GM12878 (cell line): ENCODE results near the gene A3GALT2. TPM values are rescaled to one million over a fixed set of nuclear protein-coding genes. Genes with fewer than 3 reads are reported as not detected.

Experiments
- ATAC-seq: fragments of 200-7000 bp; cut with Tn5 transposase; 3 replicates; pipeline ENCODE4 v1.9.1; 2020; ENCODE audit warnings: mild to moderate bottlenecking, moderate library complexity
- BruUV-seq: library from RNA; stranded (reverse); fragments of 400-500 nt; replicated peaks from 2 replicates; lab custom pipeline; 2021; lab: Mats Ljungman, UMichigan
- CTCF ChIA-PET: fragments of 300-600 bp; sonication (Branson Sonifier 250); formaldehyde crosslinking; extraction: SDS; loops from one replicate; lab custom pipeline; 2021; ENCODE audit warnings: inconsistent platforms; lab: Yijun Ruan, JAX
- POLR2A ChIA-PET: fragments of 350-600 bp; formaldehyde crosslinking; extraction: SDS; loops from one replicate; lab custom pipeline; 2021; ENCODE audit warnings: inconsistent platforms; lab: Charles Lee
- RAD21 ChIA-PET: fragments of 300-600 bp; sonication (Branson Sonifier 250); formaldehyde crosslinking; loops from one replicate; lab custom pipeline; 2023; ENCODE audit warnings: antibody characterized with exemption; ENCODE audit not compliant: unreplicated experiment; lab: Charles Lee
- SMC1A ChIA-PET: fragments of 300-600 bp; sonication (Branson Sonifier 250); formaldehyde crosslinking; loops from one replicate; lab custom pipeline; 2023; ENCODE audit not compliant: unreplicated experiment, uncharacterized antibody; lab: Charles Lee
- DNase-seq: peaks from one replicate; pipeline ENCODE4 v3.0.0-alpha.2; 2011; ENCODE audit warnings: low read depth, low spot score
- FAIRE-seq: peaks from 3 replicates; lab custom pipeline; 2011; peaks lifted over from hg19 to GRCh38; lab: Jason Lieb, UNC
- H2AFZ ChIP-seq: 2 replicates; pipeline ENCODE4 v1.6.0; 2011; ENCODE audit warnings: low read depth, low read length, control low read depth; ENCODE audit not compliant: control insufficient read depth
- H3K27ac ChIP-seq: 2 replicates; pipeline ENCODE4 v1.5.1; 2011; ENCODE audit warnings: control low read depth; ENCODE audit not compliant: control insufficient read depth, insufficient read depth
- H3K27me3 ChIP-seq, 2 experiments: replicated peaks in 1 of 2; 2 replicates each; pipeline versions ENCODE4 v1.6.0 to v1.6.1; 2011; ENCODE audit warnings: low read length in 1 of 2; ENCODE audit not compliant: control insufficient read depth in 2 of 2, insufficient read depth in 2 of 2
- H3K36me3 ChIP-seq, 2 experiments: 2 replicates each; pipeline ENCODE4 v1.5.1; 2011; ENCODE audit warnings: low read length in 1 of 2; ENCODE audit not compliant: control insufficient read depth in 2 of 2, insufficient read depth in 2 of 2
- H3K4me1 ChIP-seq: 2 replicates; pipeline ENCODE4 v1.6.1; 2011; ENCODE audit warnings: mild to moderate bottlenecking, low read length, moderate library complexity, mixed read lengths; ENCODE audit not compliant: control insufficient read depth, insufficient read depth
- H3K4me2 ChIP-seq: 2 replicates; pipeline ENCODE4 v1.6.0; 2011; ENCODE audit warnings: control low read depth; ENCODE audit not compliant: control insufficient read depth, insufficient read depth
- H3K4me3 ChIP-seq: fragments of 200-600 bp; sonication (generic); 2 replicates; pipeline ENCODE4 v1.5.1; 2016
- H3K79me2 ChIP-seq: 2 replicates; pipeline ENCODE4 v1.6.0; 2011; ENCODE audit warnings: low read length; ENCODE audit not compliant: control insufficient read depth, insufficient read depth
- H3K9ac ChIP-seq: 2 replicates; pipeline ENCODE4 v1.8.0; 2011; ENCODE audit warnings: low read length, control low read depth, mixed read lengths; ENCODE audit not compliant: control insufficient read depth, insufficient read depth
- H3K9me3 ChIP-seq: replicated peaks from 3 replicates; pipeline ENCODE4 v1.5.1; 2011; ENCODE audit warnings: mild to moderate bottlenecking, low read length; ENCODE audit not compliant: control insufficient read depth, insufficient read depth
- H4K20me1 ChIP-seq: 2 replicates; pipeline ENCODE4 v1.6.0; 2011; ENCODE audit not compliant: control insufficient read depth, insufficient read depth
- CEBPB ChIP-seq, 2 experiments: fragments of 150-350 bp in 1 of 2; IDR thresholded peaks; 2 replicates each; pipeline ENCODE4 v1.6.1; 2012 to 2014; ENCODE audit warnings: low read depth in 2 of 2, low read length in 2 of 2, borderline replicate concordance in 1 of 2, inconsistent platforms in 1 of 2
- EZH2 ChIP-seq: IDR thresholded peaks from 2 replicates; pipeline ENCODE4 v1.6.1; 2012; ENCODE audit warnings: low read depth, mild to moderate bottlenecking, control low read depth, inconsistent platforms, low read length, borderline replicate concordance; ENCODE audit not compliant: control insufficient read depth
- LARP7 ChIP-seq: fragments of 450-650 bp; IDR thresholded peaks from 2 replicates; pipeline ENCODE4 v1.6.1; 2017; ENCODE audit warnings: mild to moderate bottlenecking
- NRF1 ChIP-seq: conservative IDR thresholded peaks from 2 replicates; pipeline ENCODE4 v1.6.1; 2011; ENCODE audit warnings: mild to moderate bottlenecking, low read depth, low read length, improper control_type of control experiment
- POLR2AphosphoS2 ChIP-seq: IDR thresholded peaks from 2 replicates; pipeline ENCODE4 v1.6.1; 2011; ENCODE audit warnings: low read depth, mild to moderate bottlenecking, low read length, improper control_type of control experiment, moderate library complexity
- TCF7 ChIP-seq: IDR thresholded peaks from 2 replicates; pipeline ENCODE4 v1.6.1; 2014; ENCODE audit warnings: antibody characterized with exemption, borderline replicate concordance
- WGBS: methylation state at CpG from one replicate; pipeline ENCODE4 v1.1.6; 2016; ENCODE audit warnings: low lambda C conversion rate; ENCODE audit not compliant: insufficient replicate concordance, insufficient coverage; ENCODE audit errors: missing lambda C conversion rate; 5-methylcytosine and 5-hydroxymethylcytosine counted together
- in situ Hi-C: fragments of 300-500 bp; cut with MboI; formaldehyde crosslinking; loops from 9 replicates; pipeline ENCODE4 v1.14.3; 2018; ENCODE audit warnings: mixed read lengths
- intact Hi-C: fragments of 100-400 bp; cut with micrococcal nuclease; formaldehyde crosslinking; loops from one replicate; pipeline ENCODE4 v1.14.2; 2022; ENCODE audit not compliant: unreplicated experiment
- polyA plus RNA-seq, 11 experiments: library from polyadenylated mRNA; depleted of rRNA in 4 of 11; unstranded in 6 of 11; stranded (reverse) in 5 of 11; fragments of >200 nt; fragmentation: Nextera tagmentation in 4 of 11; fragmentation: Illumina TruSeq in 1 of 11; extraction: Ambion mirVana in 4 of 11; extraction: Trizol in 1 of 11; gene quantifications; 1 replicate in 1 of 11; 2 replicates in 10 of 11; pipeline versions ENCODE4 v1.2.1 to v1.2.3, GENCODE V29; 2011 to 2016; ENCODE audit warnings: inconsistent platforms in 2 of 11, missing spikeins in 2 of 11, low read depth in 1 of 11
- total RNA-seq, 4 experiments: library from RNA; depleted of rRNA in 3 of 4; stranded (reverse); fragments of >200 nt in 3 of 4; fragmentation: Illumina TruSeq in 1 of 4; extraction: Trizol in 1 of 4; gene quantifications; 2 replicates each; pipeline versions ENCODE4 v1.2.1 to v1.2.3, GENCODE V29; 2013 to 2021
- TF ChIP-seq, protein P1 (sequence below): IDR thresholded peaks from 2 replicates; pipeline ENCODE4 v1.6.1; 2012; ENCODE audit warnings: low read depth, low read length, improper control_type of control experiment
- TF ChIP-seq, protein P2 (sequence below): IDR thresholded peaks from 2 replicates; pipeline ENCODE4 v1.6.1; 2012; ENCODE audit warnings: low read length, inconsistent platforms
- TF ChIP-seq, protein P3 (sequence below): fragments of 450-650 bp; IDR thresholded peaks from 2 replicates; pipeline ENCODE4 v1.6.1; 2016; ENCODE audit warnings: mild to moderate bottlenecking
- TF ChIP-seq, protein P4 (sequence below): fragments of 450-650 bp; IDR thresholded peaks from 2 replicates; pipeline ENCODE4 v1.6.1; 2017; ENCODE audit warnings: antibody characterized with exemption, mild to moderate bottlenecking, moderate library complexity

A3GALT2 gene
- total and polyA plus RNA-seq, 10 of the 15 experiments (the other 5 are each of a cell fraction or from before 2014, with no cell fraction given): not detected

DNA sequence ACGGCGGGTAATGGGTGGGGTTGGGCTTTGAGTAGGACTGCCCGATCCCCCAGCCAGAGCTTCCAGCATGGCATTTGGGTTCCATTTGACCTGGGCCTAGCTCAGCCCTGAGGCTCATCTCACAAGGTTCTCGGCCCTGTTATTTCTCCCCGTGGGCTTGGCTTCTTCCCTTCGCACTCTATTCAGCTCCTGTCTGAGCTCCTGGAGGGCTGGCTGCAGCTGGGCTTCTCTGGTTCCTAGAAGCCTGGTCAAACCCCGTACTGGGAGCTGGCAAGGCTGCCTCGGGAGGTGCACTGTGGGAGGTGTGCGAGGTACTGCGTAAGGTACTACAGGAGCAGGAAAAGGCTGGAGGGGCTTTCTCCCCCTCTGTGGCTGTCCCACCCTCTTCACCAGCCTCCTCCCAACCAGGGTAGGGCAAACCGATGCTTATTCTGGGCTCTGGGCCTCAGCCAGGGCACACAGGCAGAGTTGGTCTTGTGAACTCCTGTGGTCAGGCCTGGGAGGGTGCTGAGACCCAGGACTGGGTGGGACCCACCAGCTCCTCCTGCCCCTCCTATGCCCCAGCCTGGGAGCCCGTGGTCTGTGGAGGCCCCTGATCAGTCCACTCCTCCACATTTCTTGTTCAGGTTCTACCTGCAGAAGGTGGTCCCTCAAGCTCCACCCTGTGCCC, 814 bp downstream of the A3GALT2 start:
- no peak for FAIRE-seq

More for the DNA sequence above, 814 bp downstream of the A3GALT2 start:
- H3K4me3 ChIP-seq: no peak overlapping the region
- ChIA-PET RAD21 (interaction anchor here (0.6 kb wide), 1 partner anchor 609 kb away, joined by 3 read pairs; no protein-coding TSS in a partner anchor), CTCF (no interaction called here), POLR2A (no interaction called here), SMC1A (interaction anchor here (0.5 kb wide), 1 partner anchor 358 kb away, joined by 3 read pairs; no protein-coding TSS in a partner anchor)
- no peak for ATAC-seq
- H3K27ac ChIP-seq: no peak overlapping the region
- H3K79me2 ChIP-seq: no peaks in the 10 kb centered on the region
- no peaks in the 10 kb centered on the region for H3K9me3 ChIP-seq
- 75% methylated on average over 12 of the region's 12 CpGs for WGBS
- H2AFZ ChIP-seq: no peak overlapping the region
- H3K4me1 ChIP-seq: no peaks in the 10 kb centered on the region
- no peaks in the 10 kb centered on the region; a peak in 2 of 4 replicates for H3K27me3 ChIP-seq
- H4K20me1 ChIP-seq: no peaks in the 10 kb centered on the region
- no peak overlapping the region for H3K4me2 ChIP-seq
- no TSS peak for BruUV-seq
- H3K36me3 ChIP-seq: peaks cover 0 to 12% of the 10 kb centered on the region in 2 experiments; a peak in 2 of 4 replicates
- TF ChIP-seq, protein P1, sequence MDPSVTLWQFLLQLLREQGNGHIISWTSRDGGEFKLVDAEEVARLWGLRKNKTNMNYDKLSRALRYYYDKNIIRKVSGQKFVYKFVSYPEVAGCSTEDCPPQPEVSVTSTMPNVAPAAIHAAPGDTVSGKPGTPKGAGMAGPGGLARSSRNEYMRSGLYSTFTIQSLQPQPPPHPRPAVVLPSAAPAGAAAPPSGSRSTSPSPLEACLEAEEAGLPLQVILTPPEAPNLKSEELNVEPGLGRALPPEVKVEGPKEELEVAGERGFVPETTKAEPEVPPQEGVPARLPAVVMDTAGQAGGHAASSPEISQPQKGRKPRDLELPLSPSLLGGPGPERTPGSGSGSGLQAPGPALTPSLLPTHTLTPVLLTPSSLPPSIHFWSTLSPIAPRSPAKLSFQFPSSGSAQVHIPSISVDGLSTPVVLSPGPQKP: no peak
- TF ChIP-seq LARP7 (no peak), NRF1 (no peak), CEBPB (IDR thresholded peaks at IDR 0.05; ENCODE audit: borderline replicate concordance in 1 of 2, low read depth in 2 of 2, low read length in 2 of 2) (no peak), EZH2 (no peak), POLR2AphosphoS2 (no peak), TCF7 (no peak)
- TF ChIP-seq, protein P2, sequence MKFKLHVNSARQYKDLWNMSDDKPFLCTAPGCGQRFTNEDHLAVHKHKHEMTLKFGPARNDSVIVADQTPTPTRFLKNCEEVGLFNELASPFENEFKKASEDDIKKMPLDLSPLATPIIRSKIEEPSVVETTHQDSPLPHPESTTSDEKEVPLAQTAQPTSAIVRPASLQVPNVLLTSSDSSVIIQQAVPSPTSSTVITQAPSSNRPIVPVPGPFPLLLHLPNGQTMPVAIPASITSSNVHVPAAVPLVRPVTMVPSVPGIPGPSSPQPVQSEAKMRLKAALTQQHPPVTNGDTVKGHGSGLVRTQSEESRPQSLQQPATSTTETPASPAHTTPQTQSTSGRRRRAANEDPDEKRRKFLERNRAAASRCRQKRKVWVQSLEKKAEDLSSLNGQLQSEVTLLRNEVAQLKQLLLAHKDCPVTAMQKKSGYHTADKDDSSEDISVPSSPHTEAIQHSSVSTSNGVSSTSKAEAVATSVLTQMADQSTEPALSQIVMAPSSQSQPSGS: no peak
- TF ChIP-seq, protein P3, sequence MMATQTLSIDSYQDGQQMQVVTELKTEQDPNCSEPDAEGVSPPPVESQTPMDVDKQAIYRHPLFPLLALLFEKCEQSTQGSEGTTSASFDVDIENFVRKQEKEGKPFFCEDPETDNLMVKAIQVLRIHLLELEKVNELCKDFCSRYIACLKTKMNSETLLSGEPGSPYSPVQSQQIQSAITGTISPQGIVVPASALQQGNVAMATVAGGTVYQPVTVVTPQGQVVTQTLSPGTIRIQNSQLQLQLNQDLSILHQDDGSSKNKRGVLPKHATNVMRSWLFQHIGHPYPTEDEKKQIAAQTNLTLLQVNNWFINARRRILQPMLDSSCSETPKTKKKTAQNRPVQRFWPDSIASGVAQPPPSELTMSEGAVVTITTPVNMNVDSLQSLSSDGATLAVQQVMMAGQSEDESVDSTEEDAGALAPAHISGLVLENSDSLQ: no peak
- TF ChIP-seq, protein P4, sequence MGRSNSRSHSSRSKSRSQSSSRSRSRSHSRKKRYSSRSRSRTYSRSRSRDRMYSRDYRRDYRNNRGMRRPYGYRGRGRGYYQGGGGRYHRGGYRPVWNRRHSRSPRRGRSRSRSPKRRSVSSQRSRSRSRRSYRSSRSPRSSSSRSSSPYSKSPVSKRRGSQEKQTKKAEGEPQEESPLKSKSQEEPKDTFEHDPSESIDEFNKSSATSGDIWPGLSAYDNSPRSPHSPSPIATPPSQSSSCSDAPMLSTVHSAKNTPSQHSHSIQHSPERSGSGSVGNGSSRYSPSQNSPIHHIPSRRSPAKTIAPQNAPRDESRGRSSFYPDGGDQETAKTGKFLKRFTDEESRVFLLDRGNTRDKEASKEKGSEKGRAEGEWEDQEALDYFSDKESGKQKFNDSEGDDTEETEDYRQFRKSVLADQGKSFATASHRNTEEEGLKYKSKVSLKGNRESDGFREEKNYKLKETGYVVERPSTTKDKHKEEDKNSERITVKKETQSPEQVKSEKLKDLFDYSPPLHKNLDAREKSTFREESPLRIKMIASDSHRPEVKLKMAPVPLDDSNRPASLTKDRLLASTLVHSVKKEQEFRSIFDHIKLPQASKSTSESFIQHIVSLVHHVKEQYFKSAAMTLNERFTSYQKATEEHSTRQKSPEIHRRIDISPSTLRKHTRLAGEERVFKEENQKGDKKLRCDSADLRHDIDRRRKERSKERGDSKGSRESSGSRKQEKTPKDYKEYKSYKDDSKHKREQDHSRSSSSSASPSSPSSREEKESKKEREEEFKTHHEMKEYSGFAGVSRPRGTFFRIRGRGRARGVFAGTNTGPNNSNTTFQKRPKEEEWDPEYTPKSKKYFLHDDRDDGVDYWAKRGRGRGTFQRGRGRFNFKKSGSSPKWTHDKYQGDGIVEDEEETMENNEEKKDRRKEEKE: no peak
- TF ChIP-seq, all 136 proteins: peak for 0
- in situ Hi-C loops: no loop called here
- no peak for DNase-seq
- intact Hi-C loops: no loop called here
- no peak overlapping the region for H3K9ac ChIP-seq
